HepG2 (cell line): Measurements from ENCODE around the gene SPTBN4. TPM values are rescaled to one million over a fixed set of nuclear protein-coding genes. Genes with fewer than 3 reads are reported as not detected.

ENCODE experiments used
- ATAC-seq: fragments of 200-7000 bp; cut with Tn5 transposase; 3 replicates; pipeline ENCODE4 v1.9.1; 2020; ENCODE audit warnings: mild to moderate bottlenecking, moderate library complexity
- BruUV-seq: library from RNA; stranded (reverse); fragments of 400-500 nt; replicated peaks from 2 replicates; lab custom pipeline; 2021; lab: Mats Ljungman, UMichigan
- CTCF ChIA-PET: fragments of 300-600 bp; formaldehyde crosslinking; extraction: SDS; loops from one replicate; lab custom pipeline; 2021; ENCODE audit warnings: low total read pairs, inconsistent platforms, low intra/inter-chr PET ratio; lab: Yijun Ruan, JAX
- POLR2A ChIA-PET: fragments of 350-600 bp; sonication (Branson Sonifier 250); formaldehyde crosslinking; loops from one replicate; lab custom pipeline; 2020; ENCODE audit warnings: antibody characterized with exemption, inconsistent platforms; lab: Yijun Ruan, JAX
- DNase-seq: peaks from one replicate; pipeline ENCODE4 v3.0.0-alpha.2; 2015; ENCODE audit warnings: low spot score
- FAIRE-seq: peaks from 3 replicates; lab custom pipeline; 2011; peaks lifted over from hg19 to GRCh38; lab: Jason Lieb, UNC
- H2AFZ ChIP-seq: one replicate; pipeline ENCODE4 v1.6.1; 2011; ENCODE audit warnings: low read length, inconsistent platforms
- H3K27ac ChIP-seq: fragments of 300-600 bp; 3 replicates; pipeline ENCODE4 v1.8.0; 2011; ENCODE audit warnings: mixed run types, mild to moderate bottlenecking, mixed read lengths, low read length, inconsistent platforms; ENCODE audit not compliant: insufficient read depth; ENCODE audit errors: extremely low read length
- H3K27me3 ChIP-seq, 2 experiments: fragments of 200-600 bp in 1 of 2; 2 replicates in 1 of 2; 3 replicates in 1 of 2; pipeline versions ENCODE4 v1.6.0 to v1.8.0; 2011; ENCODE audit warnings: low read length in 2 of 2, mild to moderate bottlenecking in 2 of 2, moderate library complexity in 2 of 2, inconsistent platforms in 1 of 2; ENCODE audit not compliant: insufficient read depth in 2 of 2, control insufficient read depth in 1 of 2
- H3K36me3 ChIP-seq, 2 experiments: fragments of 200-600 bp in 1 of 2; replicated peaks in 1 of 2; 2 replicates in 1 of 2; 3 replicates in 1 of 2; pipeline versions ENCODE4 v1.5.1 to v1.8.0; 2011; ENCODE audit warnings: low read length in 2 of 2, inconsistent platforms in 1 of 2; ENCODE audit not compliant: insufficient read depth in 2 of 2, control insufficient read depth in 1 of 2
- H3K4me1 ChIP-seq: 2 replicates; pipeline ENCODE4 v1.5.1; 2012; ENCODE audit warnings: low read length, inconsistent platforms; ENCODE audit not compliant: insufficient read depth
- H3K4me2 ChIP-seq: 2 replicates; pipeline ENCODE4 v1.6.0; 2011; ENCODE audit warnings: low read depth, low read length, inconsistent platforms
- H3K4me3 ChIP-seq, 3 experiments: fragments of 200-600 bp in 1 of 3; sonication (generic), shearing (Covaris generic) in 1 of 3; replicated peaks in 1 of 3; 2 replicates each; pipeline ENCODE4 v1.5.1; 2011 to 2016; ENCODE audit warnings: low read length in 3 of 3, inconsistent platforms in 2 of 3, low read depth in 2 of 3, mild to moderate bottlenecking in 2 of 3, control low read depth in 1 of 3, mixed read lengths in 1 of 3; ENCODE audit not compliant: insufficient read depth in 1 of 3
- H3K79me2 ChIP-seq: one replicate; pipeline ENCODE4 v1.6.1; 2011; ENCODE audit warnings: low read length, inconsistent platforms; ENCODE audit not compliant: insufficient read depth
- H3K9ac ChIP-seq: 2 replicates; pipeline ENCODE4 v1.6.0; 2011; ENCODE audit warnings: mild to moderate bottlenecking, low read depth, low read length, inconsistent platforms; ENCODE audit not compliant: insufficient read depth
- H3K9me3 ChIP-seq: 2 replicates; pipeline ENCODE4 v1.5.1; 2012; ENCODE audit warnings: mild to moderate bottlenecking, low read length
- H4K20me1 ChIP-seq: 2 replicates; pipeline ENCODE4 v1.6.0; 2011; ENCODE audit warnings: inconsistent platforms, mild to moderate bottlenecking, low read length, moderate library complexity; ENCODE audit not compliant: insufficient read depth
- MED13 ChIP-seq: sonication (generic); formaldehyde crosslinking; IDR thresholded peaks from 2 replicates; pipeline ENCODE4 v1.5.0; 2020; ENCODE audit warnings: missing genetic modification reagents
- NFYC ChIP-seq: IDR thresholded peaks from 2 replicates; pipeline ENCODE4 v1.6.1; 2016; ENCODE audit warnings: missing genetic modification reagents, missing compliant biosample characterization
- PITX1 ChIP-seq: sonication (generic); formaldehyde crosslinking; IDR thresholded peaks from 2 replicates; pipeline ENCODE4 v1.5.1; 2020; ENCODE audit warnings: mild to moderate bottlenecking, missing genetic modification reagents
- SMARCC2 ChIP-seq: fragments of 450-650 bp; IDR thresholded peaks from 2 replicates; pipeline ENCODE4 v1.6.1; 2017; ENCODE audit warnings: antibody characterized with exemption, mild to moderate bottlenecking
- TBP ChIP-seq: sonication (generic); formaldehyde crosslinking; IDR thresholded peaks from 2 replicates; pipeline ENCODE4 v1.5.0; 2020; ENCODE audit warnings: missing genetic modification reagents
- XBP1 ChIP-seq: sonication (generic); formaldehyde crosslinking; IDR thresholded peaks from 2 replicates; pipeline ENCODE4 v1.5.0; 2020; ENCODE audit warnings: missing genetic modification reagents
- ZNF235 ChIP-seq: sonication (generic); formaldehyde crosslinking; IDR thresholded peaks from 2 replicates; pipeline ENCODE4 v1.8.1; 2023; ENCODE audit warnings: mild to moderate bottlenecking, missing genetic modification reagents, borderline replicate concordance
- ZNF3 ChIP-seq: IDR thresholded peaks from 2 replicates; pipeline ENCODE4 v1.7.0; 2017; ENCODE audit warnings: inconsistent platforms
- ZNF501 ChIP-seq: sonication (generic); formaldehyde crosslinking; IDR thresholded peaks from 2 replicates; pipeline ENCODE4 v1.5.1; 2020; ENCODE audit warnings: mild to moderate bottlenecking, moderate library complexity, missing genetic modification reagents
- ZNF549 ChIP-seq: sonication (generic); formaldehyde crosslinking; IDR thresholded peaks from 2 replicates; pipeline ENCODE4 v1.5.0; 2020; ENCODE audit warnings: missing genetic modification reagents
- ZNF550 ChIP-seq: sonication (generic); formaldehyde crosslinking; IDR thresholded peaks from 2 replicates; pipeline ENCODE4 v1.4.0; 2020; ENCODE audit warnings: mild to moderate bottlenecking, missing genetic modification reagents, borderline replicate concordance
- WGBS: methylation state at CpG from one replicate; pipeline ENCODE4 v1.1.6; 2017; ENCODE audit warnings: low lambda C conversion rate; 5-methylcytosine and 5-hydroxymethylcytosine counted together
- in situ Hi-C: cut with HindIII; loops from 2 replicates; pipeline ENCODE4 v1.10.0; 2017; ENCODE audit warnings: low pct_unique_long_range_greater_than_20kb; ENCODE audit not compliant: extremely low pct_ligation_motif_present
- intact Hi-C: fragments of 100-400 bp; cut with micrococcal nuclease; formaldehyde crosslinking; loops from one replicate; pipeline ENCODE4 v1.10.0; 2022; ENCODE audit not compliant: unreplicated experiment
- polyA plus RNA-seq, 8 experiments: library from polyadenylated mRNA; depleted of rRNA in 3 of 8; stranded (reverse) in 7 of 8; unstranded in 1 of 8; fragments of >200 nt; fragmentation: Illumina TruSeq in 4 of 8; extraction: Trizol in 4 of 8; gene quantifications; 2 replicates each; pipeline versions ENCODE4 v1.2.1 to v1.2.3, GENCODE V29; 2011 to 2016; ENCODE audit warnings: low read depth in 4 of 8, missing spikeins in 1 of 8, mixed read lengths in 1 of 8; ENCODE audit not compliant: insufficient read depth in 1 of 8
- total RNA-seq, 5 experiments: library from RNA; depleted of rRNA; stranded (reverse); fragments of >200 nt; fragmentation: Illumina TruSeq; extraction: Trizol; gene quantifications; 2 replicates each; pipeline ENCODE4 v1.2.3, GENCODE V29; 2016; ENCODE audit warnings: low read depth in 1 of 5
- TF ChIP-seq, protein P1 (sequence below): sonication (generic); formaldehyde crosslinking; IDR thresholded peaks from 2 replicates; pipeline ENCODE4 v1.8.0; 2022; ENCODE audit warnings: missing genetic modification reagents, low read depth, mild to moderate bottlenecking, borderline replicate concordance

Gene SPTBN4
- total and polyA plus RNA-seq, 2 of the 13 experiments (the other 11 are each of a cell fraction or from before 2014, with no cell fraction given), result 0.11 TPM

DNA sequence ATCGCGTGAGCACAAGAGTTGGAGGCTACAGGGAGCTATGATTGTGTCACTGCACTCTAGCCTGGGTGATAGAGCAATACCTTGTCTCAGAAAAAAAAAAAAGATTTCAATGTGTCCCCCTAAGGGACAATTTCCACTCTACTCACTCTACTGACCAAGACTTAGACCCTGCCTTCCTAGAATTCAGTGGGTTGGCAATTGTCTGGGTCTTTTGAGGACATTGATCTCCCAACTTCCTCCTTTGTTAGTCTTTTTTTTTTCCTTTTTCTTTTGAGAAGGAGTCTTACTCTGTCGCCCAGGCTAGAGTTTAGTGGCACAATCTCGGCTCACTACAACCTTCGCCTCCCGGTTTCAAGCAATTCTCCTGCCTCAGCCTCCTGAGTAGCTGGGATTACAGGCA lies 2.2 kb downstream of the SPTBN4 start:
- no TSS peak for BruUV-seq
- POLR2A ChIA-PET, result no interaction called here
- CTCF ChIA-PET, result no interaction called here
- Histone ChIP-seq H3K4me2 (no peak overlapping the region), H3K4me1 (peaks cover 23% of the 10 kb centered on the region), H3K36me3 (no peaks in the 10 kb centered on the region), H3K9ac (no peak overlapping the region), H3K79me2 (no peaks in the 10 kb centered on the region), H3K27ac (no peak overlapping the region), H3K4me3 (no peak overlapping the region), H4K20me1 (no peaks in the 10 kb centered on the region), H3K9me3 (no peaks in the 10 kb centered on the region), H2AFZ (no peak overlapping the region), H3K27me3 (peaks cover 1 to 17% of the 10 kb centered on the region in 2 experiments; a peak in 3 of 5 replicates)
- TF ChIP-seq, protein P1, sequence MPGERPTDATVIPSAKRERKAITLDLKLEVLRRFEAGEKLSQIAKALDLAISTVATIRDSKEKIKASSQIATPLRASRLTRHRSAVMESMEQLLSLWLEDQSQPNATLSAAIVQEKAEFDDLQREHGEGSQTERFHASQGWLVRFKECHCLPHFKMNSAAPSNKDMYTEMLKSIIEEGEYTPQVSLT (CRISPR knock-in tag), result no peak
- TF ChIP-seq XBP1 (CRISPR knock-in tag), result no peak
- TF ChIP-seq ZNF501, result no peak
- no peak for TF ChIP-seq ZNF550 (CRISPR knock-in tag)
- no peak for TF ChIP-seq NFYC (CRISPR knock-in tag)
- no peak for TF ChIP-seq SMARCC2
- no peak for TF ChIP-seq PITX1 (CRISPR knock-in tag)
- no peak for TF ChIP-seq TBP (CRISPR knock-in tag)
- TF ChIP-seq ZNF235 (CRISPR knock-in tag), result no peak
- no peak for TF ChIP-seq ZNF3 (CRISPR knock-in tag)
- no peak for TF ChIP-seq ZNF549 (CRISPR knock-in tag)
- TF ChIP-seq MED13 (CRISPR knock-in tag), result no peak
- in situ Hi-C loops, result no loop called here
- WGBS, result 76% methylated on average over 6 of the region's 6 CpGs
- FAIRE-seq (no peak), ATAC-seq (no peak), DNase-seq (no peak)
- intact Hi-C loops, result loop anchor here (10.0 kb wide), 1 partner anchor 56 kb away; no protein-coding TSS in a partner anchor
